H54 (cell line): ENCODE results near the gene SPATA33.

Experiments used
- DNase-seq: peaks from one replicate; pipeline ENCODE4 v3.0.0; 2011; ENCODE audit warnings: low spot score, mixed read lengths; ENCODE audit not compliant: insufficient read length
- FAIRE-seq: peaks from 3 replicates; lab custom pipeline; 2011; peaks lifted over from hg19 to GRCh38; lab: Jason Lieb, UNC
- POLR2A ChIP-seq: IDR thresholded peaks from 2 replicates; pipeline ENCODE4 v1.6.1; 2011; ENCODE audit warnings: low read depth, mild to moderate bottlenecking, low read length

Gene SPATA33

GRCh38 chr16:89657442-89658220 is at the start of gene SPATA33, which contains the start of gene CHMP1A:
TSS of gene SPATA33 (plus strand) at chr16:89657836. CDS start at chr16:89657912, 76 bp downstream.
TSS of gene CHMP1A (minus strand) at chr16:89657708. CDS start at chr16:89657588, 120 bp downstream.
- peak; percentile 93 for DNase-seq
- peak; percentile 86 for TF ChIP-seq POLR2A
- no peak for FAIRE-seq

DNA sequence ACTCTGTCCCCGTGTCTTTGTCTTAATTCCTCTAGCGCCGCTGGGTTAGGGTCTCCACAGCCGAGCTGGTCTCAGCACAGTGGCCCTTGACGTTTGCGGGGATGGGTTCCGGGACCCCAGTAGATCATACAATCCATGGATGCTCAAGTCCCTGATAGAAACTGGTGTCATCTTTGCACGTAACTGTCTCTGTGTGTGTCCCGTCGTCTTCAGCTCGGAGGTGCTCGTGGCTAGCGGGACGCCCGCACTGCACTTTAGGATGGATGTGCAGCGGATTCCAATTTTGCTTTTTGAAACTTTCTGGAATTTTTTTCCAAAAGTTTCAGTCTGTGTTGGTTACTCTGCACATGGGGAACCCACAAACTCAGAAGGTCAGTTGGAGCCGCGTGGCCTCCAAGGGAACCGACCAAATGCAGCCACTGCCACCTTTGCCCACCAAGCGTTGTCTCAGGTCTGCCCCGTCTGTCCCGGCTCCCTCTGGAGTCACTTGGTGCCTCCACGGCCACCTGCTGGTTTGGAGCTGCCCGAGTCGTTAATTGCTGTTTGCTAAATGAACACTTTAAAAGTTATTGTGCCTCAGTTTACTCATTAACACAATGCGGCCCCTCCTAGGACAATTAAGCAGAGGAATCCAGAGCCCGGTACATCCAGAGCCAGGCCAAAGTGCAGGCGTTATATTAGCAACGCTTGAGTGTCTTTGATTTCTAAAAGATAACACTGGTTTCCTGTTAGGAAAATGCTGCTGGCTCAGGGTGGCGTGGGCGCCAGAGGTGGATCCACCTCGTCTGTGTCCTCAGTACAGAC is 49.5 kb upstream of the SPATA33 start:
- no peak for FAIRE-seq
- DNase-seq = no peak
- no peak for TF ChIP-seq POLR2A

- FAIRE-seq (no peak), DNase-seq (no peak)
- no peak for TF ChIP-seq POLR2A
Observed at GRCh38 chr16:89610108-89610453, 47.6 kb upstream of the SPATA33 start.

DNA sequence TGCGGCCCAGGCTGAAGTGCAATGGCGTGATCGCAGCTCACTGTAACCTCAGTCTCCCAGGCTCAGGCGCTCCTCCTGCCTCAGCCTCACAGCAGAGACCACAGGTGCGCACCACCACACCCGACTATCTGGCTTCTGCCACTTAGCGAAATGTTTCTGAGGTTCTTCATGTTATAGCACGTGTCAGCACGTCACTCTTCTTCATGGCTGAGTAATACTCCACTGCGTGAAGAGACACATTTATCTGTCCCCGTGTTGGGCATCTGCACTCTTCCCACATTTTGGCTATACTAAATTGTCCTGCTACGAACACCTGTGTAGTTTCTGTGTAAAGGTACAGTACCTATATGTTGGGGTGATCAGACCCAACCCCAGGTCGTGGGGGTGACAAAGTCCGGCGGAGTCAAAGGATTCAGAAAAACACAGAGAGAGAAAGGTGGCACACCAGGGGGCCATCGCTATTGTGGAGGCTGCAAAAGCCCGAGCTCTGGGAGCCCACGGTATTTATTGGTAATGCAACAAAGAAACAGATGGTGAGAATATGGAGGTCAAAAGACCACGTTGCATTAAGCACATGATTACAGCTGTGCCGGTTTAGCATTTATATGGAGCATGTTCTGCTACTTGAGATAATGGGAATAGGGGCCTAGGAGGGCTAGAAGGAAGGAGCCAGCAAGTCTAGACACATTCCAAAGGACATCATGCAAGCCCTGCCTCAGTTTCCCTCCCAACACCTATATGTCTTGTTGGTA is 45.0 kb upstream of the SPATA33 start:
- no peak for FAIRE-seq
- no peak for DNase-seq
- no peak for TF ChIP-seq POLR2A

GRCh38 chr16:89613231-89613953 is 44.2 kb upstream of the SPATA33 start, which contains the start of gene DPEP1:
TSS of gene DPEP1 (plus strand) at chr16:89613642. CDS start at chr16:89630411, 16,769 bp downstream.
- TF ChIP-seq POLR2A = no peak
- DNase-seq = no peak
- FAIRE-seq = no peak

DNA sequence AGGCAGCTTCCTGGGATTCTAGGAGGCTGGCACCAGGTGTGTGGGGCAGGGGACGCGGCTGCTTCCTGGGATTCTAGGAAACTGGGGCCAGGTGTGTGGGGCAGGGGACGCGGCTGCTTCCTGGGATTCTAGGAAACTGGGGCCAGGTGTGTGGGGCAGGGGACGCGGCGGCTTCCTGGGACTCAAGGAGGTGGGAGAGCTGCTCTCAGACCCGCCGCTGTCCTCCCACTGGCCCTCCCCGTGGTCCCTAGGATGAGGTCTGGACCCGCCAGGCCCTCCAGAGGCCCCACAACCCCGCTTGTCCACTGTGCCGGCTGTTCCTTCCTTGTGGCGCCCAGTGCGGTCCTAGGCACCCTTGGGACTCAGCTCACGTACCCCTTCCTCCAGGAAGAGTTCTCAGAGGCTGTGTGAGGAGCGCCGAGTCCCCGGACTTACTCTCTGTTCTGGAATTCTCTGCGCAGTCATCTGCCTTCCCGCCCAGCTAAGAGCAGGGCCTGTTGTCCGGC is 43.6 kb upstream of the SPATA33 start:
- DNase-seq (no peak), FAIRE-seq (no peak)
- TF ChIP-seq POLR2A = no peak

DNA sequence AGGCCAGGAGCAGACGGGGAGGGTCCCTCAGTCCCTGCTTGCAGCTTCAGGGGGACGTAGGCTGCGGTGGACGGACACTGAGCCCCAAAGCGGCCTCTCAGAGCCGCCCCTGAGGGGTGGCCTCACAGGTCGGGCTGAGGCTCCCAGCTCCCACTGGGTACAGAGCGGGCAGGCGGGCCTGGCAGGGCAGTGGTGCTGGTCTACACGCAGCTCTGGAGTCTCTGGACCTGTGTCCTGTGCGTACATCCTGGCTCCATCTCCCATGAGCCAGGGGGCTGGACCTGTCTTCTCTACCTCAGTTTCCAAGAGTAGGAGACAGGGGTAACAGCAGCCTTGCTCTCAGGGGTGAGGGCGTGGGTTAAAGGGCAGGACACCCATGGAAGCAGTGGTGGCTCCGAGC is 42.5 kb upstream of the SPATA33 start:
- no peak for FAIRE-seq
- TF ChIP-seq POLR2A = no peak
- DNase-seq = no peak

GRCh38 chr16:89615596-89616090 is 42.0 kb upstream of the SPATA33 start:
- TF ChIP-seq POLR2A = no peak
- no peak for DNase-seq
- no peak for FAIRE-seq

- FAIRE-seq (no peak), DNase-seq (no peak)
Observed at GRCh38 chr16:89616623-89617022, 41.0 kb upstream of the SPATA33 start.

DNA sequence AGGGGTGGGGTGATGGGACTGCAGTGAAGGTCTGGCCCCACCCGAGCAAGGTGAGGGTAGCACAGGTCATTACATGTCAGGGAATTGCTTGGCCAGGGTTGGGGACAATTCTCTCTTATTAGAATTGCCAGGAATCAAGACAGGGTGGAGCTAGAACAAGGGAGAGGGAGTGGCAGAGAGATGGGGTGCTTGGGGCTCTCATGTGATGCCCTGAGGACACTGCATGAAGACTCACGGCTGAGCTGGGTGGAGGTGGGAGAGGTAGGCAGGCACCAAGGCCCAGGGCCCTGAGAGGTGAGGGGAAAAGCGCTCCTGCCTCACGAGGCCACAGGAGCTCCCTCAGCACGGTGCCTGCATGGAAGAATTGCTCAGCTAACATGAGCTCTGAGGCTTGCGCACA is 40.6 kb upstream of the SPATA33 start:
- FAIRE-seq = no peak
- no peak for DNase-seq
- TF ChIP-seq POLR2A = no peak

More at GRCh38 chr16:89616623-89617022, 41.0 kb upstream of the SPATA33 start:
- TF ChIP-seq POLR2A = no peak

DNA sequence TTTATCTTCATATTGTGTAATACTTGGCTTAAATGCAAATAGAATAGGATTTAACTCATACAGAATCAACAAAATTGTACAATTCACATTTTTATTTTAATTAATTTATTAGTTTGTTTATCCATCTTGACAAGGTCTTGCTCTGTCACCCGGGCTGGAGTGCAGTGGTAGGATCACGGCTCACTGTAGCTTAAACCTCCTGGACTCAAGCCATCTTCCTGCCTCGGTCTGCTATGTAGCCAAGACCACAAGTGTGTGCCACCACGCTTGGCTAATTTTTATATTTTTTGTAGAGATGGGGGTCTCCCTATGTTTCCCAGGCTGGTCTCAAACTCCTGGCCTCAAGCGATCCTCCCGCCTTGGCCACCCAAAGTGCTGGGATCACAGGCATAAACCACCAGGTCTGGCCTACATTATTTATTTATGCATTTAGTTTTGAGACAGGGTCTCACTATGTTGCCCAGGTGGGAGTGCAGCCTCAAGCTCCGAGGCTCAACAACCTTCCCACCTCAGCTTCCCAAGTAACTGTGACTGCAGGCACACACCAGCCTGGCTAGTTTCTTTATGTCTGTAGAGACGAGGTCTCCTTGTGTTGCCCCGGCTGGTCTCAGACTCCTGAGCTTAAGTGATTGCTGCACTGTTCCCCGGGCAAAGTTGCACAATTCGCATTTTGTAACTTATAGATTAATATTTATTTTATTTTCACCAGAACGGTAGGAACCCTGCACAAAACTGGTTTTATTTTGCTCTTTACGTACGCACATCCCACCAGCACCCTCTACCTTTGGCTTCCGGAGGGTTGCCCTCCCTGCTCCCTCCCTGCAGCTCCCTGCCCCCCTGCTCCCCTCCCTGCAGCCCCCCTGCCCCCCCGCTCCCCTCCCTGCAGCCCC is 39.3 kb upstream of the SPATA33 start:
- DNase-seq = no peak
- FAIRE-seq = no peak
- TF ChIP-seq POLR2A = no peak

DNA sequence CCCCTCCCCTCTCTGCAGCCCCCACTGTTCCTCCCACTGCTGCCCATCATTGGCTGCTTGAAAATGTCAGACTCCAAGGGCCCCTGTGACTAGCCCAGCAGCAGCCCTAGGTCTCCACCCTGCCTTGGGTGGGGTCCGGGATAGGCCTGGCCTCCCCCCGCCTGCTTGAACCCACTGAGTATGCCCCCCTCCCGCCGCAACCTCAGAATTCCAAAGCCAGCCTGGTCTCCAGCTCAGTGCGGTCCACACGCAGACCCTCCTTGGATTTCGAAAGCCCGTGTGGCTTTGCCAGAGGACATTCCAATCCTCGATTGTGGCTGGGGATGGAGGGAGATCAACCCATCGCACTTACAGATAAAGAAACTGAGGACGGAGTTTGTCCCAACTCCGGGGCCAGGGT is 37.8 kb upstream of the SPATA33 start:
- no peak for DNase-seq
- no peak for TF ChIP-seq POLR2A
- FAIRE-seq = no peak
